ENCODE data around the gene CENPP.

DNA sequence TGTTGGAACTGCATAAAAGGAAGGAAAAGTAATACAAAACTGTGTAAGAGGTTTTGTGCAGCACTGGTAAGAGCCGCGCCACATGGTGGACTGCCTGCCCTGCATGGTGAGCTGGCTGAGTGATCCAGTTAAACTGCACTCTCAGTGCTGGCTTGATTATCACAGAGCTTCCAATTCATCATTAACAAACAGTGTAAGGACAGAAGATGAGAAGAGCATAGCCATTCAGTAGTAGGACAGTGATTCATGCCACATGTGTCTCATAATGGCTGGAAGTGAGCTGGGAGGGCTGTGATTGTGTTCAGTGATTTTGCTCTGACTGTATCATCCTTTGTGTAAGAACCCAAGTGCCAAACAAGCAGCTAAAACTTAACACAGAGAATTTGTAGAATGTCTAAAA is 142.5 kb downstream of the CENPP start:
- TF ChIP-seq, protein P1, sequence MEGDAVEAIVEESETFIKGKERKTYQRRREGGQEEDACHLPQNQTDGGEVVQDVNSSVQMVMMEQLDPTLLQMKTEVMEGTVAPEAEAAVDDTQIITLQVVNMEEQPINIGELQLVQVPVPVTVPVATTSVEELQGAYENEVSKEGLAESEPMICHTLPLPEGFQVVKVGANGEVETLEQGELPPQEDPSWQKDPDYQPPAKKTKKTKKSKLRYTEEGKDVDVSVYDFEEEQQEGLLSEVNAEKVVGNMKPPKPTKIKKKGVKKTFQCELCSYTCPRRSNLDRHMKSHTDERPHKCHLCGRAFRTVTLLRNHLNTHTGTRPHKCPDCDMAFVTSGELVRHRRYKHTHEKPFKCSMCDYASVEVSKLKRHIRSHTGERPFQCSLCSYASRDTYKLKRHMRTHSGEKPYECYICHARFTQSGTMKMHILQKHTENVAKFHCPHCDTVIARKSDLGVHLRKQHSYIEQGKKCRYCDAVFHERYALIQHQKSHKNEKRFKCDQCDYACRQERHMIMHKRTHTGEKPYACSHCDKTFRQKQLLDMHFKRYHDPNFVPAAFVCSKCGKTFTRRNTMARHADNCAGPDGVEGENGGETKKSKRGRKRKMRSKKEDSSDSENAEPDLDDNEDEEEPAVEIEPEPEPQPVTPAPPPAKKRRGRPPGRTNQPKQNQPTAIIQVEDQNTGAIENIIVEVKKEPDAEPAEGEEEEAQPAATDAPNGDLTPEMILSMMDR (IDR thresholded peaks at IDR 0.05): no peak
- no peak for TF ChIP-seq POLR2A (IDR thresholded peaks at IDR 0.05)

All from thyroid gland (tissue), 4 donors.